GM18873 (cell line): ENCODE results near the gene DNAJC28.
"Not testable (repeated sequence)": the region's sequence is repeated elsewhere in the genome, so short reads cannot be mapped to it uniquely, and the experiment has no call there.

Source experiments
- ATAC-seq: cut with Tn5 transposase; IDR thresholded peaks from one replicate; pipeline ENCODE4 v1.9.1; 2021; ENCODE audit warnings: mild to moderate bottlenecking, moderate library complexity, moderate number of reproducible peaks; ENCODE audit not compliant: unreplicated experiment, low FRiP score

Gene DNAJC28, protein sequence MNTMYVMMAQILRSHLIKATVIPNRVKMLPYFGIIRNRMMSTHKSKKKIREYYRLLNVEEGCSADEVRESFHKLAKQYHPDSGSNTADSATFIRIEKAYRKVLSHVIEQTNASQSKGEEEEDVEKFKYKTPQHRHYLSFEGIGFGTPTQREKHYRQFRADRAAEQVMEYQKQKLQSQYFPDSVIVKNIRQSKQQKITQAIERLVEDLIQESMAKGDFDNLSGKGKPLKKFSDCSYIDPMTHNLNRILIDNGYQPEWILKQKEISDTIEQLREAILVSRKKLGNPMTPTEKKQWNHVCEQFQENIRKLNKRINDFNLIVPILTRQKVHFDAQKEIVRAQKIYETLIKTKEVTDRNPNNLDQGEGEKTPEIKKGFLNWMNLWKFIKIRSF

DNA sequence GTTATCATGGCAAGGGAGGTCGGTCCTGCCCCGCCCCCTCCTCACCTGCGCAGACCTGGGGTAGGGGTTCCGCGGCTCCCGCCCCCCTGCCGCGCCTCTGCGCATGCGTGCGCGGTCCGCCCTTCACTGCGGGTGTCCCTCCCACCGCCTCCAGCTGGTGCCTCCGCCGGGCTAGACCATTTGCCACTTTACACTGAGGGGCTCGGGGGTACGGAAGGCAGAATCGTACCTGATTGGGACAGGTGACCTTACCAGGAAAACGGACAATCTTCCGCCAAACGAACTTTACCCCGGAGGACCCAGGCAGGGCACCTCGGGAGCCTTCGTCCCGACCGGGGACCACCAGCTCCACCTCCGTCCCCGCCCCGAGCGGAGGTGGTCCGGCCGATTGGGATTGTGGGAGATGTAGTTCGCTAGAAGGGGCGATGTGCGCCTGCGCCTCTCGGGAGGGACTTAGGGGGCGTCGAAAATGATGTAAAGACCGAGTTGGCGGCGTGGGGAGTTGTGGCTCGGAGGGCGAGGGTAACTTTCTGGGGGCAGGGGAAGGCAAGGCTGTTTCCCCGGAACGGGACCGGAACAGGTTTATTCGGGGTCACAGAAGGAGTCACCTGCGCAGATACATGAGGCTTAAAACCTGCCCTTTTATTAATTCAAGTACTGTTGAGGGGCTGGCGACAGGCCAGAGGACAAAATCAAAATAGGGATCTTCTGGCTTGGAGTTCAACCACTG, at the start of gene DNAJC28:
Gene DNAJC28 (minus strand): TSS at position 344 of the 730 bp plus-strand sequence. CDS start 2,323 bp downstream, outside the sequence.
- peak; percentile 94 for ATAC-seq

DNA sequence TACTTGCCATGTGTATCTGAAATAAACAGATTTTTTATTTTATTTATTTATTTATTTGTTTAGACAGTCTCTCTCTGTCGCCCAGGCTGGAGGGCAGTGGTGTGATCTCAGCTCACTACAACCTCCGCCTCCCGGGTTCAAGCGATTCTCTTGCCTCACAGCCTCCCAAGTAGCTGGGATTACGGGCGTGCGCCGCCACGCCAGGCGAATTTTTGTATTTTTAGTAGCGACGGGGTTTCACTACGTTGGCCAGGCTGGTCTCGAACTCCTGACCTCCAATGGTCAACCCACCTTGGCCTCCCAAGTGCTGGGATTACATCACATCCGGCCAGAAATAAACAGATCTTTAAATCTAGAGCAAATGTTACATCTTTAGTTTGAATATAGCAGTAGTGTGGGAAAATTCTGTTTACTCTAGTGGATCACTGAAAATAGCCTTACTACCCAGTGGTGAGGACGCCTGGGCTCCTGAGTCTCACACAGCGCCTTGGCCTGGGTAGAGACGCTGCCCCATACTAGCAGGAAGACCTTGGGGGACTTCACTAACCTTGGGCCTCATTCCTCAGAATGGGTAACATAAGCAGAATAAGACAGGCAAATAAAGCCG, 49.7 kb upstream of the DNAJC28 start:
- ATAC-seq, result no peak

- no peak for ATAC-seq
Observed at GRCh38 chr21:33540711-33541104, 49.2 kb upstream of the DNAJC28 start.

- ATAC-seq, result no peak
Observed at GRCh38 chr21:33539616-33540015, 48.1 kb upstream of the DNAJC28 start.

GRCh38 chr21:33537212-33537611, 45.7 kb upstream of the DNAJC28 start:
- no peak for ATAC-seq

- ATAC-seq, result no peak
Observed at GRCh38 chr21:33531007-33531406, 39.5 kb upstream of the DNAJC28 start.

- ATAC-seq, result no peak
Observed at GRCh38 chr21:33522953-33523349, 31.4 kb upstream of the DNAJC28 start.

DNA sequence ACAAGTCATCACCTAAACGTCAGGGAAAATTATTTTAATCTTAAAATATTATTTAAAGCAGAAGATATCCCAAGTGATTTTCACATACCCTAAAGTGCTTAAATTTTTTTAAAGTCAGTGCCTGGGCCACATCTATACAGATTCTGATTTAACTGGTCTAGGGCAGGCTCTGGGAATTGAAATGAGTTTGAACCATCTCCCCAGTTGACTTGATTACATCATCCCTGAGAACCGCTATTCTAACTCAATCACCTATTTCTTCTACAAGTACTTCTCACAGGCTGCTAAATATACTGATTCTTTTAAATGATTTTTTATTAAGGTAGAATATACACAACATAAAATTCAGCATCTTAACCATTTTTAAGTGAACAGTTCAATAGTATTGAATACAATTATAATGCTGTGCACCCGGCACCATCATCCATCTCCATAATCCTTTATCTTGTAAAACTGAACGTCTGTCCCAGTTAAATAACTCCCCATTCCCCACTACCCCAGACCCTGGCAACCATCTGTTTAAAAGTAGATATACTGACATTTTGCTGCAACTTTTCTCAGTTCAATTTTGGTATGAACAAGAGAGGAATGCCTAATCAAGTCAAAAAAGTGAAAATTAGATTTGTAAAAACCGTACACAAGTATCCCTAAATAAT, 30.9 kb upstream of the DNAJC28 start:
- no peak for ATAC-seq

DNA sequence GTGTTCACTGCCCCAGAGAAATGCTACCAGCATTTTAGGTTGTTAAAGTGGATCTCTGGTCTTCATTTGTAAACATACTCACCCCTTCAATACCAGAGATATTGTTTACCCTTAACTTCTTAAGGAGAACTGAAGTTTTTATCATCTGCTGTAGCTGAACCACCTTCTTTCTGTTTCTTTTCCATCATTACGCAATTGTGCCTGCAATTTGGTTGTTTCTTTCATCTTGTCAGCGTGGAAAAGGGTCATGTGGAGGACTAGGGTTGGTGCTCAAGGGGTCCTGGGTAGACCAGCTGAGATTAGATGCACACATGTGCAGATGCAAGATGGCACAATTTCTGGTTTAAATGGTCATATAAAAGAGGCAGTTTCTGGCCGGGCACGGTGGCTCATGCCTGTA, 27.4 kb upstream of the DNAJC28 start:
- ATAC-seq, result no peak

- no peak for ATAC-seq
Observed at GRCh38 chr21:33514229-33514628, 22.7 kb upstream of the DNAJC28 start.

DNA sequence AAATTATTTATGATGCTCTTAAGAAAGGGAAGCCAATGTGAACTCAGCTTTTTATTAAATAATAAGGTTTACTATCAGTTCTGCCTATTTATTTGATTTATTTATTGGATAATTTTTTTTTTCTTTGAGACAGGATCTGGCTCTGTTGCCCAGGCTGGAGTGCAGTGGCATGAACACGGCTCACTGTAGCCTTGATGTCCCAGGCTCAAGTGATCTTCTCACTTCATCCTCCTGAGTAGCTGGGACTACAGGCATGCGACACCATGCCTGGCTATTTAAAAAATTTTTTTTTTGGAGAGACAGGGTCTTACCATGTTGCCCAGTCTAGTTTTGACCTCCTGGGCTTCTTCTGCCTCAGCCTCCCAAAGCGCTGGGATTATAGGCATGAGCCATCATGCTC, 21.0 kb upstream of the DNAJC28 start:
- no peak for ATAC-seq

GRCh38 chr21:33511639-33512038, 20.1 kb upstream of the DNAJC28 start:
- no peak for ATAC-seq

- ATAC-seq, result no peak
Observed at GRCh38 chr21:33510826-33511225, 19.3 kb upstream of the DNAJC28 start.

- not testable (repeated sequence) for ATAC-seq
Observed at GRCh38 chr21:33507003-33507402, 15.5 kb upstream of the DNAJC28 start.

DNA sequence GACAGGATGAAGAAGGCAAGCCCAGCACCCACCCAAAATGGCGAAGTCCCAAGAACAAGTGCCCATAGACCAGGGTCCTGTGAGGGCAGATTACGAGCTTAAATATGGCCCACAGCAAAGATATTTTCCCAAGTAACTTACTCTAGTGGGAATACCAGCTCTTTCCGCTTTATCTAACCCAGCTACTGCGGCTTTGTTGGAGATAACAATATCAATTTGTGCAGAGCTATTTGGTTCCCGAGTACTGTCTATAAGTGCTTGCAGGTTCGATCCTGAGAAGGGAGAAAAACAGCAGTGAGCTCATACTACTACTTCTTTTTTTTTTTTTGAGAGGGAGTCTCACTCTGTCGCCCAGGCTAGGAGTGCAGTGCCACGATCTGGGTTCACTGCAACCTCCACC, 14.3 kb upstream of the DNAJC28 start:
- no peak for ATAC-seq

- ATAC-seq, result no peak
Observed at GRCh38 chr21:33496345-33496744, 4.8 kb upstream of the DNAJC28 start.

DNA sequence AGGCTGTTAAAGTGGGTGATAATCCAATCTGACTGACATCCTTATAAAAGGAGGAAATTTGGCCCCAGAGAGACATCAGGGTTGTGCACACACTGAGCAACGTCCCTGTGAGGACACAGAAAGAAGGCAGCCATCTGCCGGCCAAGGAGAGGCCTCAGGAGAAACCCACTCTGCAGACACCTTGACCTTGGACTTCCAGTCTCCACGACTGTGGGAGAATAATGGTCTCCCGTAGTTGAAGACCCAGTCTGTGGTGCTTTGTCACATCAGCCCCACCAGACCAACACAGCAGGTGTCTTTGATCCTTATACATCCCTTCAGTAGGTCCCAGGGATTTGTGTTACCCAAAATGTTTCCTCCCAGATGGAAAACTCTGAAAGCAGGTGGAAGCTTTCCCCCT, 4.2 kb upstream of the DNAJC28 start:
- no peak for ATAC-seq

DNA sequence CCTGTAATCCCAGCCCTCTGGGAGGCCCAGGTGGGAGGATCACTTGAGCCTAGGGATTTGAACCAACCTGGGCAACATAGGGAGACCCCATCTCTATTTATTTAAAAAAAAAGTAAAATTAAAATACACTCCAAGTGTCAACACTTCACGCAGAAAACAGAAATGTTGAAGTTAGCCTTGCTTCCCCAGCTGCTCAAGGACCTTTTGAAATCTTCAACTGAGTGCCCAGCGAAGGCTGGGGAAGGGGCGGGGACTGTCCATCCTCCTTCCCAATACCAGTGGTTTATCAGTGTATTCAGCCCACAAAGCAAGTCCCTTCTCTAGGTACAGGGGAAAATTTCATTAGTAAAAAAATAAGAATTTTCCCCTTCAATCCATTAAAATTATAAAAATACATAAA, 2.2 kb upstream of the DNAJC28 start:
- no peak for ATAC-seq

DNA sequence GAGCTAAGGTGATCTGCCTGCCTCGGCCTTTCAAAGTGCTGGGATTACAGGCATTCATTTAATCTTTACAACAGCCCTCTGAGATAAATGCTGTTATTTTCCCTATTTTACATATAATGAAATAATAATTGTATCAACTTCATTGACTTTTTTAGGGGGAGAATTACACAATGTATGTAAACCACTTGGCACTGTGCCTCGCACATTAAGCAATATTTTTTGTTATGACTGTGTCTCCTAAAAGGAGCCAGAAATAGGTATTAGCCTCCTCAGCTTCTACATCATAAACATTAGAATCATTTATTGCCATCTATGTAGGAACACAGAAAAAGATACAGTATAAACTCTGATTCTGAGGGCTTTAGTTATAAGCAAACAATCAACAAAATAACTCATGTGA, 1.1 kb upstream of the DNAJC28 start:
- no peak for ATAC-seq

- no peak for ATAC-seq
Observed at GRCh38 chr21:33490991-33491372, 534 bp downstream of the DNAJC28 start.

- no peak for ATAC-seq
Observed at GRCh38 chr21:33488936-33489335, 2.6 kb downstream of the DNAJC28 start.
